Measurements from ENCODE around the gene TMC3.

TMC3 gene

GRCh38 chr15:81304226-81304625, 69.8 kb downstream of the TMC3 start:
- no peak for ATAC-seq
- Mint-ChIP-seq H3K4me1 (peaks cover 73% of the 10 kb centered on the region), H3K27me3 (no peaks in the 10 kb centered on the region), H3K9me3 (no peaks in the 10 kb centered on the region), H3K4me3 (peak overlapping the region; percentile 99 to 100), H3K27ac (peak overlapping the region; percentile 82 to 91)
- DNase-seq = no peak

GRCh38 chr15:81303244-81304225, 70.5 kb downstream of the TMC3 start:
- ATAC-seq = no peak
- DNase-seq = no peak
- no peaks in the 10 kb centered on the region for H3K9me3 Mint-ChIP-seq
- H3K4me3 Mint-ChIP-seq = peak overlapping the region; percentile 99 to 100
- H3K4me1 Mint-ChIP-seq = peaks cover 66% of the 10 kb centered on the region
- no peaks in the 10 kb centered on the region for H3K27me3 Mint-ChIP-seq
- H3K27ac Mint-ChIP-seq = peak overlapping the region; percentile 89 to 91

GRCh38 chr15:81302701-81303109, 71.3 kb downstream of the TMC3 start:
- DNase-seq = no peak
- Mint-ChIP-seq H3K27ac (peak overlapping the region; percentile 82 to 89), H3K4me1 (peaks cover 60% of the 10 kb centered on the region), H3K9me3 (no peaks in the 10 kb centered on the region), H3K4me3 (peak overlapping the region; percentile 99 to 100), H3K27me3 (no peaks in the 10 kb centered on the region)
- ATAC-seq = no peak

GRCh38 chr15:81301815-81302399, 72.1 kb downstream of the TMC3 start:
- Mint-ChIP-seq H3K4me1 (peaks cover 55% of the 10 kb centered on the region), H3K4me3 (peak overlapping the region; percentile 99 to 100), H3K9me3 (no peaks in the 10 kb centered on the region), H3K27ac (peak overlapping the region in 1 of 2 donors; percentile 68), H3K27me3 (no peaks in the 10 kb centered on the region)
- DNase-seq = peak; percentile 39 to 76
- peak; percentile 84 for ATAC-seq

GRCh38 chr15:81301385-81301784, 72.6 kb downstream of the TMC3 start:
- no peaks in the 10 kb centered on the region for H3K9me3 Mint-ChIP-seq
- H3K4me3 Mint-ChIP-seq = peak overlapping the region; percentile 99 to 100
- DNase-seq = no peak
- no peak for ATAC-seq
- no peaks in the 10 kb centered on the region for H3K27me3 Mint-ChIP-seq
- H3K27ac Mint-ChIP-seq = peak overlapping the region; percentile 28 to 78
- H3K4me1 Mint-ChIP-seq = peaks cover 55% of the 10 kb centered on the region

- no peak for DNase-seq
- H3K27ac Mint-ChIP-seq = peak overlapping the region; percentile 95
- H3K9me3 Mint-ChIP-seq = no peaks in the 10 kb centered on the region
These were observed 74.3 kb downstream of the TMC3 start for GRCh38 chr15:81299630-81300273.

GRCh38 chr15:81299156-81299555, 74.9 kb downstream of the TMC3 start:
- DNase-seq = no peak
- ATAC-seq = no peak
- H3K27me3 Mint-ChIP-seq = no peaks in the 10 kb centered on the region
- peaks cover 55% of the 10 kb centered on the region for H3K4me1 Mint-ChIP-seq
- H3K27ac Mint-ChIP-seq = peak overlapping the region; percentile 95
- no peaks in the 10 kb centered on the region for H3K9me3 Mint-ChIP-seq
- peak overlapping the region; percentile 99 to 100 for H3K4me3 Mint-ChIP-seq

More at GRCh38 chr15:81299630-81300273, 74.3 kb downstream of the TMC3 start:
- H3K4me1 Mint-ChIP-seq = peaks cover 55% of the 10 kb centered on the region
- H3K27me3 Mint-ChIP-seq = no peaks in the 10 kb centered on the region
- no peak for ATAC-seq
- H3K4me3 Mint-ChIP-seq = peak overlapping the region; percentile 99 to 100

GRCh38 chr15:81298611-81299010, 75.4 kb downstream of the TMC3 start:
- no peaks in the 10 kb centered on the region for H3K27me3 Mint-ChIP-seq
- peak overlapping the region; percentile 95 for H3K27ac Mint-ChIP-seq
- no peaks in the 10 kb centered on the region for H3K9me3 Mint-ChIP-seq
- ATAC-seq (no peak), DNase-seq (no peak)
- H3K4me1 Mint-ChIP-seq = peaks cover 55% of the 10 kb centered on the region
- peak overlapping the region; percentile 99 to 100 for H3K4me3 Mint-ChIP-seq

GRCh38 chr15:81297603-81298575, 76.1 kb downstream of the TMC3 start:
- Mint-ChIP-seq H3K27me3 (no peaks in the 10 kb centered on the region), H3K9me3 (no peaks in the 10 kb centered on the region), H3K4me3 (peak overlapping the region; percentile 99 to 100), H3K4me1 (peaks cover 55% of the 10 kb centered on the region), H3K27ac (peak overlapping the region; percentile 82 to 89)
- DNase-seq = no peak
- no peak for ATAC-seq

- Mint-ChIP-seq H3K27me3 (no peaks in the 10 kb centered on the region), H3K4me1 (peaks cover 55% of the 10 kb centered on the region), H3K9me3 (no peaks in the 10 kb centered on the region), H3K4me3 (peak overlapping the region; percentile 99 to 100), H3K27ac (peak overlapping the region; percentile 95 to 96)
- DNase-seq (no peak), ATAC-seq (no peak)
These were observed 76.9 kb downstream of the TMC3 start for GRCh38 chr15:81297147-81297572.

GRCh38 chr15:81296673-81297072, 77.3 kb downstream of the TMC3 start:
- Mint-ChIP-seq H3K27ac (peak overlapping the region; percentile 95 to 96), H3K4me1 (peaks cover 55% of the 10 kb centered on the region), H3K4me3 (peak overlapping the region; percentile 99 to 100), H3K27me3 (no peaks in the 10 kb centered on the region), H3K9me3 (no peaks in the 10 kb centered on the region)
- DNase-seq (peak; percentile 70 to 85), ATAC-seq (peak; percentile 62)

- H3K4me1 Mint-ChIP-seq = peaks cover 60% of the 10 kb centered on the region
- ATAC-seq = no peak
- peak overlapping the region; percentile 95 to 96 for H3K27ac Mint-ChIP-seq
- DNase-seq = no peak
- H3K27me3 Mint-ChIP-seq = no peaks in the 10 kb centered on the region
- no peaks in the 10 kb centered on the region for H3K9me3 Mint-ChIP-seq
- H3K4me3 Mint-ChIP-seq = peak overlapping the region; percentile 99 to 100
These were observed 77.8 kb downstream of the TMC3 start for GRCh38 chr15:81296186-81296585.

- ATAC-seq (no peak), DNase-seq (no peak)
- no peaks in the 10 kb centered on the region for H3K9me3 Mint-ChIP-seq
- peak overlapping the region; percentile 99 to 100 for H3K4me3 Mint-ChIP-seq
- H3K4me1 Mint-ChIP-seq = peaks cover 64% of the 10 kb centered on the region
- peak overlapping the region; percentile 95 to 96 for H3K27ac Mint-ChIP-seq
- H3K27me3 Mint-ChIP-seq = no peaks in the 10 kb centered on the region
These were observed 78.4 kb downstream of the TMC3 start for GRCh38 chr15:81295486-81296121.

GRCh38 chr15:81294516-81294880, 79.5 kb downstream of the TMC3 start:
- Mint-ChIP-seq H3K4me3 (peak overlapping the region; percentile 99 to 100), H3K4me1 (peaks cover 75% of the 10 kb centered on the region), H3K9me3 (peaks cover 0 to under 1% of the 10 kb centered on the region in 2 donors), H3K27me3 (no peaks in the 10 kb centered on the region), H3K27ac (peak overlapping the region; percentile 95 to 96)
- peak; percentile 33 for ATAC-seq
- DNase-seq = no peak
